ENCODE results near the gene TBC1D5. TPM values are rescaled to one million over a fixed set of nuclear protein-coding genes. Genes with fewer than 3 reads are reported as not detected.

Gene TBC1D5
- total and polyA plus RNA-seq, 2 of the 8 experiments (the other 6 are each of a cell fraction or from before 2014, with no cell fraction given) = 11.0 to 22.9 TPM

- Histone ChIP-seq H4K8ac (ENCODE audit: extremely low read depth, insufficient read depth, low read length) (no peak overlapping the region), H2BK120ac (replicated peaks; ENCODE audit: low read depth, low read length) (no peak overlapping the region), H4K20me1 (replicated peaks in 1 of 2; ENCODE audit: control insufficient read depth in 1 of 2, insufficient read depth in 2 of 2, low read length in 2 of 2) (no peaks in the 10 kb centered on the region), H2AFZ (ENCODE audit: low read length) (no peak overlapping the region), H3K4me2 (ENCODE audit: insufficient read depth in 1 of 2, low read depth in 2 of 2, low read length in 2 of 2) (no peak overlapping the region), H3K27ac (ENCODE audit: low read depth, low read length) (no peak overlapping the region), H3K23ac (ENCODE audit: insufficient read length) (no peak overlapping the region), H3K18ac (ENCODE audit: extremely low read depth, low read length) (no peak overlapping the region), H3K79me1 (ENCODE audit: low read depth, low read length) (no peaks in the 10 kb centered on the region), H2BK12ac (ENCODE audit: low read depth, low read length) (no peak overlapping the region), H2BK15ac (ENCODE audit: low read length) (no peak overlapping the region), H2AK5ac (ENCODE audit: low read depth, low read length) (no peak overlapping the region), H3K4ac (replicated peaks; ENCODE audit: insufficient read length, low read depth, low read length) (no peak overlapping the region), H4K5ac (ENCODE audit: insufficient read length, low read depth, low read length) (no peak overlapping the region), H3K14ac (ENCODE audit: insufficient read length) (no peak overlapping the region), H3K56ac (replicated peaks; ENCODE audit: insufficient read length, low read depth, low read length) (no peak overlapping the region), H3K23me2 (ENCODE audit: low read depth, low read length) (no peaks in the 10 kb centered on the region), H3K4me1 (replicated peaks in 1 of 4; ENCODE audit: control insufficient read depth in 3 of 4, insufficient read depth in 4 of 4, low read length in 3 of 4) (peaks cover 0 to 4% (median 0%) of the 10 kb centered on the region in 4 experiments; a peak in 1 of 7 replicates), H2BK5ac (ENCODE audit: low read depth, low read length) (no peak overlapping the region), H3K9me3 (ENCODE audit: insufficient read depth in 2 of 2, low read depth in 1 of 2, low read length in 1 of 2) (no peaks in the 10 kb centered on the region), H3K4me3 (ENCODE audit: extremely low read depth in 1 of 4, insufficient read depth in 2 of 4, low read depth in 3 of 4, low read length in 4 of 4) (no peak overlapping the region), H3K27me3 (replicated peaks in 1 of 4; ENCODE audit: control insufficient read depth in 3 of 4, extremely low read depth in 1 of 4, insufficient read depth in 3 of 4, low read length in 3 of 4) (no peaks in the 10 kb centered on the region), H3K9ac (replicated peaks in 1 of 4; ENCODE audit: extremely low read depth in 1 of 4, low read depth in 3 of 4, low read length in 3 of 4) (no peak overlapping the region), H4K91ac (replicated peaks; ENCODE audit: insufficient read length, low read length) (no peak overlapping the region), H3K36me3 (ENCODE audit: control insufficient read depth in 2 of 4, insufficient read depth in 4 of 4, low read length in 3 of 4) (no peaks in the 10 kb centered on the region), H2BK20ac (ENCODE audit: low read length) (no peak overlapping the region), H3K79me2 (ENCODE audit: control insufficient read depth in 1 of 2, insufficient read depth in 2 of 2, low read length in 2 of 2) (no peaks in the 10 kb centered on the region)
- no peak for DNase-seq (ENCODE audit: low read depth in 1 of 2, low spot score in 2 of 2)
- ChIA-PET POLR2A (ENCODE audit: partially characterized antibody) (no interaction called here), CTCF (ENCODE audit: partially characterized antibody) (interaction anchor here (0.6 to 1.0 kb wide), 2 partner anchors 14 to 221 kb away, joined by 4 read pairs; no protein-coding TSS in a partner anchor)
- TF ChIP-seq RXRA (IDR thresholded peaks at IDR 0.05; ENCODE audit: insufficient read depth, low read depth, low read length) = no peak
- TF ChIP-seq KDM4A (IDR thresholded peaks at IDR 0.05; ENCODE audit: low read depth, low read length, severe bottlenecking) = no peak
- TF ChIP-seq RAD21 (IDR thresholded peaks at IDR 0.05 in 1 of 2, conservative IDR thresholded peaks at IDR 0.05 in 1 of 2; ENCODE audit: low read depth in 2 of 2, low read length in 2 of 2) = no peak
- TF ChIP-seq RNF2 (IDR thresholded peaks at IDR 0.05; ENCODE audit: borderline replicate concordance, low read depth, low read length, missing control alignments, poor library complexity, severe bottlenecking) = no peak
- no peak for TF ChIP-seq SIX5 (IDR thresholded peaks at IDR 0.05; ENCODE audit: low read depth, low read length)
- TF ChIP-seq SUZ12 (IDR thresholded peaks at IDR 0.05; ENCODE audit: low read length) = no peak
- TF ChIP-seq CTBP2 (IDR thresholded peaks at IDR 0.05; ENCODE audit: borderline replicate concordance, insufficient read depth, insufficient read length, low read length) = no peak
- TF ChIP-seq SAP30 (IDR thresholded peaks at IDR 0.05; ENCODE audit: insufficient read depth, insufficient replicate concordance, low read length) = no peak
- no peak for FAIRE-seq
- WGBS, 2 experiments (ENCODE audit: extremely low coverage in 1 of 2, insufficient coverage in 1 of 2, insufficient read length in 1 of 2, insufficient replicate concordance in 2 of 2, low coverage in 1 of 2, low lambda C conversion rate in 2 of 2, missing lambda C conversion rate in 1 of 2) = 87% methylated on average over 1 of the region's 1 CpG; no CpG with 5 or more reads in 1 of the 2 experiments
These were observed 110.8 kb downstream of the TBC1D5 start for GRCh38 chr3:17631609-17632008.
